Ovary (tissue), 9 donors: Measurements from ENCODE around the gene YES1. TPM values are rescaled to one million over a fixed set of nuclear protein-coding genes. Genes with fewer than 3 reads are reported as not detected.

ENCODE experiments used
- DNase-seq, 5 donors: peaks; one replicate each; pipeline ENCODE4 v3.0.0-alpha.2; 2019 to 2020
- H3K27ac ChIP-seq, 2 donors: fragments of 200-600 bp; one replicate each; pipeline versions ENCODE4 v1.5.1 to v1.8.0; 2019 to 2022
- H3K27me3 ChIP-seq: fragments of 200-600 bp; one replicate; pipeline ENCODE4 v1.8.0; 2022
- H3K36me3 ChIP-seq: fragments of 200-600 bp; sonication (generic); one replicate; pipeline ENCODE4 v1.5.1; 2019
- H3K4me1 ChIP-seq: one replicate; pipeline ENCODE4 v1.8.1; 2013; ENCODE audit warnings: mild to moderate bottlenecking, moderate library complexity; ENCODE audit not compliant: insufficient read depth
- H3K4me3 ChIP-seq: fragments of 200-600 bp; sonication (generic); one replicate; pipeline ENCODE4 v1.5.1; 2017
- H3K9me3 ChIP-seq, 2 donors: fragments of 200-600 bp in 1 of 2; sonication (generic) in 1 of 2; one replicate each; pipeline versions ENCODE4 v1.5.1 to v1.8.1; 2013 to 2019; ENCODE audit warnings: mild to moderate bottlenecking in 1 of 2, moderate library complexity in 1 of 2
- EP300 ChIP-seq: sonication (generic); formaldehyde crosslinking; IDR thresholded peaks from one replicate; pipeline ENCODE4 v1.6.1; 2017; ENCODE audit warnings: antibody characterized with exemption
- POLR2A ChIP-seq: fragments of 450-650 bp; IDR thresholded peaks from one replicate; pipeline ENCODE4 v1.6.1; 2017; ENCODE audit warnings: antibody characterized with exemption, mild to moderate bottlenecking, moderate library complexity
- WGBS, 3 donors: extraction: QIAGEN DNeasy Blood & Tissue Kit in 1 of 3; methylation state at CpG; one replicate each; pipeline versions ENCODE4 v1.1.5 to v1.1.7; 2013 to 2017; 5-methylcytosine and 5-hydroxymethylcytosine counted together
- intact Hi-C, 4 donors: fragments of 100-400 bp; cut with DNase I; formaldehyde crosslinking; loops; one replicate each; pipeline versions ENCODE4 v1.11.0 to v1.15.1; 2022 to 2023
- polyA plus RNA-seq, 2 donors: library from polyadenylated mRNA; stranded (reverse); fragments of 200-250 nt in 1 of 2; fragments of 350-450 nt in 1 of 2; fragmentation: Illumina TruSeq in 1 of 2; extraction: RNeasy Lipid Tissue Mini Kit (QIAGEN cat#74804) in 1 of 2; gene quantifications; one replicate each; pipeline ENCODE4 v1.2.3, GENCODE V29; 2013 to 2014
- total RNA-seq, 7 donors: library from RNA; depleted of rRNA in 2 of 7; stranded (reverse); fragments of >200 nt in 2 of 7; fragmentation: NEBNext Ultra II Directional in 3 of 7; extraction: Animal tissue kit (Norgen Biotek cat#: 25700) in 3 of 7; gene quantifications; one replicate each; pipeline versions ENCODE4 v1.1.0 to v1.2.4, GENCODE V29; 2016 to 2023
- TF ChIP-seq, protein P1 (sequence below), 3 donors: fragments of 450-650 bp in 2 of 3; fragments of 200-600 bp in 1 of 3; IDR thresholded peaks; one replicate each; pipeline versions ENCODE4 v1.5.1 to v1.8.0; 2016 to 2022; ENCODE audit warnings: antibody characterized with exemption in 3 of 3, mild to moderate bottlenecking in 1 of 3
- donor health status: DM: no; HTN: no; CAD: no; lungs with moderate emphysema.
- donor health status: DM: no; HTN: no; CAD: no.
- donor health status: Bipolar disorder and iron deficiency.
- donor health status: DM: yes; HTN: yes; CAD: no.
- donor health status: DM: no; HTN: no; CAD: no.
- donor health status: DM: yes; HTN: yes; CAD: no.

YES1 gene
- total and polyA plus RNA-seq, 9 donors: 14.3 to 95.1 (median 34.6) TPM

DNA sequence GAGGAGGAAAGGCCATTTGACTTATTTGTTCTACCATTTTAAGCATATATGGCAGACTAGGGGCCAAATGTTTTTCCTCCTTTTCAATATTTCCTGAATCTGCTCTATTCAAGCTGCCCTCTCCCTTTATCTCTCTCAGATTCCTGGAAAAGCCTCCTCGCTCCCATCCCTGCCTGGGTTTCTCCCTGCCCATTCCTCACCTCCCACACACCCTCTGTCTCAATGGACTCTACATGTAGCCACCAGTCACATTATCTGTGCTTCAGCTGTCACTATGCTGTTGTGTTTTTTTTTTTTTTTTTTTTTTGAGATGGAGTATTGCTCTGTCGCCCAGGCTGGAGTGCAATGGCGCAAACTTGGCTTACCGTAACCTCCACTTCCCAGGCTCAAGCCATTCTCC is 131.7 kb downstream of the YES1 start:
- Histone ChIP-seq H3K4me3 (no peak overlapping the region), H3K4me1 (no peaks in the 10 kb centered on the region), H3K36me3 (no peaks in the 10 kb centered on the region), H3K27me3 (no peaks in the 10 kb centered on the region), H3K27ac (no peak overlapping the region), H3K9me3 (no peaks in the 10 kb centered on the region)
- intact Hi-C loops: no loop called here
- no peak for DNase-seq
- WGBS, 3 donors: 93 to 95% (median 94%) methylated on average over 4 of the region's 4 CpGs
- TF ChIP-seq, protein P1, sequence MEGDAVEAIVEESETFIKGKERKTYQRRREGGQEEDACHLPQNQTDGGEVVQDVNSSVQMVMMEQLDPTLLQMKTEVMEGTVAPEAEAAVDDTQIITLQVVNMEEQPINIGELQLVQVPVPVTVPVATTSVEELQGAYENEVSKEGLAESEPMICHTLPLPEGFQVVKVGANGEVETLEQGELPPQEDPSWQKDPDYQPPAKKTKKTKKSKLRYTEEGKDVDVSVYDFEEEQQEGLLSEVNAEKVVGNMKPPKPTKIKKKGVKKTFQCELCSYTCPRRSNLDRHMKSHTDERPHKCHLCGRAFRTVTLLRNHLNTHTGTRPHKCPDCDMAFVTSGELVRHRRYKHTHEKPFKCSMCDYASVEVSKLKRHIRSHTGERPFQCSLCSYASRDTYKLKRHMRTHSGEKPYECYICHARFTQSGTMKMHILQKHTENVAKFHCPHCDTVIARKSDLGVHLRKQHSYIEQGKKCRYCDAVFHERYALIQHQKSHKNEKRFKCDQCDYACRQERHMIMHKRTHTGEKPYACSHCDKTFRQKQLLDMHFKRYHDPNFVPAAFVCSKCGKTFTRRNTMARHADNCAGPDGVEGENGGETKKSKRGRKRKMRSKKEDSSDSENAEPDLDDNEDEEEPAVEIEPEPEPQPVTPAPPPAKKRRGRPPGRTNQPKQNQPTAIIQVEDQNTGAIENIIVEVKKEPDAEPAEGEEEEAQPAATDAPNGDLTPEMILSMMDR (IDR thresholded peaks at IDR 0.05): no peak
- TF ChIP-seq POLR2A (no peak), EP300 (no peak)

DNA sequence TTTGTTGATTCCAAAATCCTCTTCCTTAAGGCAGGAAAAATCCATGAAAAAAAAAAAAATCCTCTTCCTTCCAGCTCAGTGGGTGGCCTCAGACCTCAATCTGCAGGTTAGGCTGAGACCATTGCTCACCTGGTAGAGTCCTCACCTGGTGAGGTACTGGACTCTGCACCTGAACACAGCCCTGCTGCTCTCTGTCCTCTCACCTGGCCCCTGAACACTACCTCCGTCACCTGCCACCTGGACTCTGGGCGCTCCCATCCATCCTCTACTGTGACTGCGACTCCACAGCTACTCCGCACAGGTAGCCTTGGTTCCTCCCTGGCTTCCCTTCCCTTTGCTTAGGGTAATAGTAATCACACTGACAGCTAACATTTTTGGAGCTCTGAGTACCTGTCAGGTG is 132.5 kb downstream of the YES1 start:
- Histone ChIP-seq H3K36me3 (no peaks in the 10 kb centered on the region), H3K9me3 (no peaks in the 10 kb centered on the region), H3K4me1 (no peaks in the 10 kb centered on the region), H3K27ac (no peak overlapping the region), H3K27me3 (no peaks in the 10 kb centered on the region), H3K4me3 (no peak overlapping the region)
- intact Hi-C loops: no loop called here
- no peak for DNase-seq
- TF ChIP-seq, protein P1 (IDR thresholded peaks at IDR 0.05): no peak
- 98 to 99% (median 98%) methylated on average over 4 of the region's 4 CpGs for WGBS, 3 donors

DNA sequence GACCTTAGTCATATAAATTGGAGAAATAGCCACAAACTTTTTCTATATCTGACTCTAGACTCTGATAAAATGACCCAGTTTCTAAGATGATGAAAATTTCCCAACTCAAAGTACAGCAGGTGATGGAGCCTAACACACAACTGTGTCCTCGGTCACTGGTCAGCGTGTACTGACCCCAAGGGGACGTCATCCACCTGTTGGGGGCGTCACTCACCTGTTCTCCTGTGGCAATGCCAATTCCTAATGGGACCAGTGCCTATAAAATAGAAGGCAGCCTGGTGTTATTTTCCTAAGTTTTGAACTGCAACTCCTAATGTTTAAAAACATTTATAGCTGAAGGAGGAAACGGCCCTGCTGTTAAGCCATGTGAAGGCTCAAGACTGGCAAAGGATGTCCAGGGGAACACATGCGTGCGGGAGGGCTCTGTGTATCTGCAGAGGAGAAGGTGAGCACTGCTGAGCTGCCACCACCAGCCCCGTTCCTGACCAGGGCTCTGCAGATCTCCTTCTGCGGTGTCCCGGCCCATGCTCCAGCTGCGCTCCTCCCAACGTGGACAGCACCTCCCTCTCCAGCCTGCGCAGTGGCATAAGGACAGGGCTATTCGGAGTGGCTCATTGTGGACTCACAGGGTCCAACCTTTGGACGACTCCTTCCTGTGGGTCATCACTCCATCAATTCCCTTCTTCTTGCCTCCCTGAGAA is 133.4 kb downstream of the YES1 start:
- no peaks in the 10 kb centered on the region for H3K27me3 ChIP-seq
- no peak overlapping the region for H3K27ac ChIP-seq
- intact Hi-C loops: no loop called here
- 85 to 90% (median 85%) methylated on average over 15 of the region's 15 CpGs for WGBS, 3 donors
- no peaks in the 10 kb centered on the region for H3K9me3 ChIP-seq
- no peak for DNase-seq
- TF ChIP-seq EP300: no peak
- TF ChIP-seq POLR2A: no peak
- TF ChIP-seq, protein P1 (IDR thresholded peaks at IDR 0.05): no peak
- H3K36me3 ChIP-seq: no peaks in the 10 kb centered on the region
- H3K4me1 ChIP-seq: no peaks in the 10 kb centered on the region
- no peak overlapping the region for H3K4me3 ChIP-seq

DNA sequence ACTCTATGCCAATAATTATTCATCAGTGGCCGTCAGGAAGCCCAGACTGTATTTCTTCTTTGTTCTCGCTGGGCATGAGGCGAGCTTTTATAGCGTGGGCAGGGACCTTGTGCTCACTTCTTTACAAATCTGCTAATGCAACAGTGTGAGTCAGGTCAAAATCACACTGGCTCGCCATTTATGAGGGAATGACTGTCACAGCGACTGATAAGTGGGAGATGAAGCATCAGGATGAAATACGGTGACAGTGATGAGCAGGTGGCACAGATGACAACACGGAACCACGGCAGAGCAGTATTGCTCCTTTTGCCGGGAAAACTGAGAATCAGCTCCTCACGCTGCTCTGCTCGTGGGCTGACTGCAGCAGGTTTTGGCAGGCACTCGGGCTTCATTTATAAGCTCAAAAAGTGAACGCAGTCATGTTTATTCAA is 134.1 kb downstream of the YES1 start:
- TF ChIP-seq POLR2A (no peak), EP300 (no peak)
- TF ChIP-seq, protein P1 (IDR thresholded peaks at IDR 0.05): no peak
- Histone ChIP-seq H3K4me3 (no peak overlapping the region), H3K36me3 (no peaks in the 10 kb centered on the region), H3K27me3 (no peaks in the 10 kb centered on the region), H3K27ac (no peak overlapping the region), H3K9me3 (no peaks in the 10 kb centered on the region), H3K4me1 (no peaks in the 10 kb centered on the region)
- 89 to 94% (median 89%) methylated on average over 14 of the region's 14 CpGs for WGBS, 3 donors
- DNase-seq: no peak
- intact Hi-C loops: no loop called here
